Fibroblast of mammary gland (primary cell): ENCODE data around the gene EEF2.
"Not testable (repeated sequence)": the region's sequence is repeated elsewhere in the genome, so short reads cannot be mapped to it uniquely, and the experiment has no call there.

Experiments
- DNase-seq: peaks from one replicate; pipeline ENCODE4 v3.0.0-alpha.2; 2010; ENCODE audit warnings: low read depth
- H3K4me3 ChIP-seq: 2 replicates; pipeline ENCODE4 v1.5.1; 2011; ENCODE audit warnings: low read depth, mild to moderate bottlenecking, low read length, moderate library complexity; ENCODE audit not compliant: control insufficient read depth
- CTCF ChIP-seq: conservative IDR thresholded peaks from 2 replicates; pipeline ENCODE4 v1.5.1; 2011; ENCODE audit warnings: low read depth, low read length, inconsistent platforms; ENCODE audit not compliant: control insufficient read depth, insufficient read depth

The EEF2 gene

GRCh38 chr19:4014541-4015491 lies 29.6 kb upstream of the EEF2 start:
- no peak for TF ChIP-seq CTCF
- DNase-seq = no peak
- H3K4me3 ChIP-seq = no peak overlapping the region

- H3K4me3 ChIP-seq = no peak overlapping the region
- no peak for DNase-seq
- TF ChIP-seq CTCF = no peak
Measured at GRCh38 chr19:4013886-4014540, 28.8 kb upstream of the EEF2 start.

- TF ChIP-seq CTCF = no peak
- no peak overlapping the region for H3K4me3 ChIP-seq
- no peak for DNase-seq
Measured at GRCh38 chr19:4012975-4013634, 27.8 kb upstream of the EEF2 start.

GRCh38 chr19:4012092-4012974 lies 27.1 kb upstream of the EEF2 start:
- no peak overlapping the region for H3K4me3 ChIP-seq
- DNase-seq = no peak
- TF ChIP-seq CTCF = no peak

- not testable (repeated sequence) for H3K4me3 ChIP-seq, DNase-seq
Measured at GRCh38 chr19:4011430-4011829, 26.2 kb upstream of the EEF2 start.

- H3K4me3 ChIP-seq = no peak overlapping the region
- no peak for TF ChIP-seq CTCF
- no peak for DNase-seq
Measured at GRCh38 chr19:4010808-4011110, 25.5 kb upstream of the EEF2 start.
